Measurements from ENCODE around the gene TTC28. TPM values are rescaled to one million over a fixed set of nuclear protein-coding genes. Genes with fewer than 3 reads are reported as not detected.
"Not testable (repeated sequence)": the region's sequence is repeated elsewhere in the genome, so short reads cannot be mapped to it uniquely, and the experiment has no call there.

The TTC28 gene
- total RNA-seq, 2 donors from 2014 or later, result 0.40 to 1.9 TPM

DNA sequence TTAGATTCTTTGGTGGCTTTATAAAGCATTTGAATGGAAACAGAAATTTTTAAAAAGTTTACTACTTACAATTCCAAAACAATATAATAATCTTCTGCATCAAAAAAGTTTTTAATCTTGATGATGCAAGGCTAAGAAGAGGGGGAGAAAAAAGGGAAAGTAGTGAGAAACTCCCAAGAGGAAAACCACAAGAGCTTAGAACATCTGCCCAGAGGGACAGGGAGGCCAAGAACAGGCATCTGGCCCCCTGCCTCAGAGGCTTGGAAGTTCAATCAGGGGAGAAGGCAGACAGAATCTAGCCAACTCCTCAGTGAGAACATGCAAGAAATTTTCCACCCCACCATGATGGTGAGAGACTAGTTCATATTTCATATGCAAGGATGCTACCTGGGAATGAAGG lies 23.8 kb upstream of the TTC28 start:
- H3K9me3 ChIP-seq (ENCODE audit: control insufficient read depth, low read length, poor library complexity, severe bottlenecking), result no peaks in the 10 kb centered on the region
- Mint-ChIP-seq H3K4me3 (no peak overlapping the region), H3K4me1 (no peaks in the 10 kb centered on the region), H3K27ac (peak overlapping the region; percentile 60), H3K27me3 (no peaks in the 10 kb centered on the region), H3K36me3 (ENCODE audit: low read depth) (no peaks in the 10 kb centered on the region)
- ATAC-seq (no peak), DNase-seq (no peak)

DNA sequence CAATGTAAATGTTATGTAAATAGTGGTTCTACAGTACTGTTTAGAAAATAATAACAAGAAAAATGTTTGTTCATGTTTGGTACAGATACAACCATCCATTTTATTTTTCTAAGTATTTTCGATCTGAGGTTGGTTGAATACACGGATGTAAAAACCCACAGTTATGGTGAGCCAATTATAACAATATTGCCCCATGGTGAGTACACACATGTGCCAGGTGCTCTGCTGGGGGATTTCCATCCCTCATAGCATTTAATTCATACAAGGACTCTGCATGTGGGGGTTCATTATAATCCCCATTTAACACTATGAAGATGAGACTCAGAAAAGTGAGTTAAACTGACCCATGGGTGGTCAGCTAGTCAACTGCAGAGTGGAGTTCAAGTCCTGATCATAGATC lies 23.3 kb upstream of the TTC28 start:
- Mint-ChIP-seq H3K4me3 (no peak overlapping the region), H3K27ac (no peak overlapping the region), H3K36me3 (ENCODE audit: low read depth) (no peaks in the 10 kb centered on the region), H3K4me1 (no peaks in the 10 kb centered on the region), H3K27me3 (no peaks in the 10 kb centered on the region)
- DNase-seq (no peak), ATAC-seq (no peak)
- H3K9me3 ChIP-seq (ENCODE audit: control insufficient read depth, low read length, poor library complexity, severe bottlenecking), result no peaks in the 10 kb centered on the region

DNA sequence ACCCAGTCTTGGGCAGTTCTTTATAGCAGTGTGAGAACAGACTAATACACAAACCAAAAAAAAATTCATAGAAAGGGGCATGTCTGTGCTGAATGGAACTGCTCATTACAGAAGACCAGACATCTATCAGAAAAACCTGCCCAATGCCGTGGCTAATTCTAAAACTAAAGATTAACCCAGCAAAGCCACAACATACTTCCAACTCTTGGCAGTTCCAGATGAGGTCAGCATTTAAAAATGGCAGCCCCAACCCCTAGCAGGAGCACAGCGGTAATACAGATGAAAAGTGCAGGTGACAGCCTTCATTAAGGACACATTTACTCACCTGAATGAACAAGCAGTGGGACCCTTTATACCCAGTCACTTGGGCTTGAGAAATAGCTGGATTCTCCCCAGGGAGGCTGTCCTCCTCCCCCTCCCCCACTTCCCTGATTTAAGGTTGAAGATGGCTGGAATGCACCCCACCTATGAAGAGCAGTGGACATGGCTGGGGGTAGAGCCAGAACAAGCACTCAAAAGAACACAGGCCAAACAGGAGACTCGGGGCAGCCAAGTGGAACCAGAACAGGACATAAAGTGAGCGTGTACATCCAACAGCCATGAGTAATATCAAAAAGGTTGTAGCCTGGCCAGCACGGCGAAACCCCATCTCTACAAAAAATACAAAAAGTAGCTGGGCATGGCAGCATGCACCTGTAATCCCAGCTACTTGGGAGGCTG lies 13.6 kb upstream of the TTC28 start:
- H3K27me3 Mint-ChIP-seq, result not testable (repeated sequence)

DNA sequence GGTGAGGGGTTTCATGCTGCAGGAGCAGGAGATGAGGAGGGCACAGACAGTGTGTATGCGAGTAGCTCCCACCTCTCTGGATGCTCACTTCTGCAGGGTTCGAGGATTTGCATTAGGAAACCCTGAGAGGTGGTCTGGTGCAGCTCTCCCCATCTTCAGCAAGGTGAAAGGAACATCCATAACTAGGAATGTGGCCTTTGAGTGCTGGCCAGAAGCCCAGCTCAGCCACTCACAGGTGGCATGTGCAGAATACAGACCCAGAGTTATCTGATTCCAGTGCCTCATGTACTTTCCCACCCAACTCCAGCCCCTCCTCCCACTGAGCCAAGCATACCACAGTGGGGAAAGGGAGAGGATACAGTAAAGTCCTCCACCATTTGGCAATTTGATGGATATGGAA lies 10.2 kb upstream of the TTC28 start:
- H3K36me3 Mint-ChIP-seq (ENCODE audit: low read depth); ATAC-seq; H3K4me1 Mint-ChIP-seq; H3K9me3 ChIP-seq (ENCODE audit: control insufficient read depth, low read length, poor library complexity, severe bottlenecking); DNase-seq; H3K27me3 Mint-ChIP-seq; H3K4me3 Mint-ChIP-seq; H3K27ac Mint-ChIP-seq: not testable (repeated sequence)

More for the DNA sequence above, 13.6 kb upstream of the TTC28 start:
- H3K9me3 ChIP-seq (ENCODE audit: control insufficient read depth, low read length, poor library complexity, severe bottlenecking); H3K27ac Mint-ChIP-seq; DNase-seq; ATAC-seq; H3K36me3 Mint-ChIP-seq (ENCODE audit: low read depth); H3K4me3 Mint-ChIP-seq; H3K4me1 Mint-ChIP-seq: not testable (repeated sequence)

DNA sequence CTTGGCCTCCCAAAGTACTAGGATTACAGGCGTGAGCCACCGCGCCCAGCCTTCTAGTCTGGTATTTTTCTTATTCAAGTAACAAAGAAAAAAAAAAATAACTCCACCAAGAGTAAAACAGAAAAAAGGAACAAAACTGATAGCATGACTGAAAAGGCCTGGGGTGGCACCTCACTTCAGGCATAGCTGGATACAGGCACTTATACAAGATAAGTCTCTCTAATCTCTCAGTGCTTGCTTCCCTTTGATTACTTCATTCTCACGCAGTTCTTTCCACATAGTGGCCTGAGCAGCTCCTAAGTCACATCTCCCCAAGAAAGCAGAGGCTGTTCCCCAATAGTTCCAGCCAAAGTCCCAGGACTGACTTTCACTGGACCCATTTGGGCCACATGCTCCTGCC lies 3.3 kb upstream of the TTC28 start:
- ATAC-seq; H3K36me3 Mint-ChIP-seq (ENCODE audit: low read depth); DNase-seq; H3K9me3 ChIP-seq (ENCODE audit: control insufficient read depth, low read length, poor library complexity, severe bottlenecking); H3K4me3 Mint-ChIP-seq; H3K4me1 Mint-ChIP-seq; H3K27ac Mint-ChIP-seq: not testable (repeated sequence)
- peaks cover 28% of the 10 kb centered on the region for H3K27me3 Mint-ChIP-seq

DNA sequence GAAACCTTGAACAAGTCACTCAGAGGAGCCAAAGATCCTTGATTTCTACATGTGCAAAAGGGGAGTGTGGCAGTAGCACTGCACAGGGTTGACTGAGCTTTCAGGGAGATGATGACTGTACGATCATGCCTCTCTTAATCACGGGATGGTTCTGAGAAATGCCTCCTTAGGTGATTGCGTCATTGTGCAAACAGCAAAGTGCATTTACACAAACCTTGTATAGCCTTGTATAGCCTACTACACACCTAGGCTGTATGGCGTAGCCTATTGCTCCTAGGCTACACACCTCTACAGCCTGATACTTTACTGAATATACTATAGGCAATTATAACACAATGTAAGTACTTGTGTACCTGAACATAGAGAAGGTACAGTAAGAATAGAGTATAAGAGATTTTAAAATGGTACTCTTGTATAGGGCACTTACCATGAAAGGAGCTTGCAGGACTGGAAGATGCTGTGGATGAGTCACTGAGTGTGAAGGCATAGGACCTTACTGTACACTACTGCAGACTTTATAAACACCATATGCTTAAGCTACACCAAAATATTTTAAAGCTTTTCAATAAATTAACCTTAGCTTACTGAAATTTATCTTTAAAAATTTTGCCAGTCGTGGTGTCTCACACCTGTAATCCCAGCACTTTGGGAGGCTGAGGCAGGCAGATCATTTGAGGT lies 1.3 kb upstream of the TTC28 start:
- not testable (repeated sequence) for H3K27ac Mint-ChIP-seq; H3K4me1 Mint-ChIP-seq; H3K36me3 Mint-ChIP-seq (ENCODE audit: low read depth); H3K4me3 Mint-ChIP-seq; ATAC-seq; DNase-seq; H3K9me3 ChIP-seq (ENCODE audit: control insufficient read depth, low read length, poor library complexity, severe bottlenecking)
- H3K27me3 Mint-ChIP-seq, result peaks cover 30% of the 10 kb centered on the region

DNA sequence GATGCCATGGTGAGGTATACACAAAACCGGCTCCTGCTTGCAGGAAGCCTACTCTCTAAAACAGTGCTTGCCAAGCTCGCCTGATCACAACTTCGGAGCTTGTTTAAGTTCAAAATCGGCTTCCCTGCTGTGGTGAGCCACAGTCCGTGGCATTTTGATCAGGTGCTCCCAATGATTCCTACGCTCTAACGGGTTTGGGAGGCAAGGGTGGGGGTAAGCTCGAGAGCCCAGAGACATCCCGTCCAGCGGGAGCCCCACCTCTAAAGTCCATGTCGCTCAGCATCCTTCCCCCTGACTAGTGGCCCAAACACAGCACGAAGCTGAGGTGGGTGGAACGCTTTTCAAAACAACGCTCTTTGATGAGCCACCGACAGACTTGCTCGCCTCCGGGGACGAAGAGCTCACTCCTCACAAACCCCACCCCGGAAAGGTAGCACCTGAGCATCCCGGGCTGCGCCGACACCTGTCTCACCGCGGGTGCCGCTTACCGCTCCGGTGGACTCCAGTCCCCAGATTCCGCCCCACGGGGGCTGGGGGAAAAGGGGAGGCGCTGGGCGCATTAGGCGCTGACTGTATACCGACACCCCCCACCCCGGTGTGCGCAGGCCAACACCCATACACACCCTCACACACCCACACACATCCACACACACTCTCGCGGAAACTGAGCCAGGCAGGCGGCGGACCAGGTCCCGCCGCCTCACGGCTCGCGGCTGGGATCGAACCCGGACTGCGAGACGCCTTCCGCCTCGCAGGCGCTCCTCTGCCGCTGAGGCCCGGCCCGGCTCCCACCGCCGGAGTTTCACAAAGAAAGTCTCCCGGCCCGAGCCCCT lies 646 bp downstream of the TTC28 start:
- Mint-ChIP-seq H3K4me1 (peaks cover 12% of the 10 kb centered on the region), H3K4me3 (peak overlapping the region; percentile 74), H3K27me3 (peaks cover 43% of the 10 kb centered on the region), H3K27ac (peak overlapping the region; percentile 61)
- peak in 1 of 3 donors; percentile 14 for DNase-seq
- not testable (repeated sequence) for H3K9me3 ChIP-seq (ENCODE audit: control insufficient read depth, low read length, poor library complexity, severe bottlenecking); H3K36me3 Mint-ChIP-seq (ENCODE audit: low read depth); ATAC-seq

DNA sequence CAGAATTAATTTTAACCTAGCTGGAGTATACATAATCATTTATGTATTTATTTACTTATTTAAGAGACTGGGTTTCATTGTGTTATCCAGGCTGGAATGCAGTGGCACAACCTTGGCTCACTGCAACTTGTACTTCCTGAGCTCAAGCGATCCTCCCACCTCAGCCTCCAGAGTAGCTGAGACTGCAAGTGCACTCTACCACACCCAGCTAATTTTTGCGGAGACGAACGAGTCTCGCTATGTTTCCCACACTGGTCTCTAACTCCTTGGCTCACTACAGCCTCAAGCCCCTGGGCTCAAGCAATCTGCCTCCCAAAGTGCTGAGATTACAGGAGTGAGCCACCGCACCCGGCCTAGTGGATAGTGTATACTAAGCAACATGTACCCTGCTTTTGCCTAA lies 1.5 kb downstream of the TTC28 start:
- not testable (repeated sequence) for H3K9me3 ChIP-seq (ENCODE audit: control insufficient read depth, low read length, poor library complexity, severe bottlenecking); DNase-seq; H3K27ac Mint-ChIP-seq; ATAC-seq; H3K36me3 Mint-ChIP-seq (ENCODE audit: low read depth)
- H3K27me3 Mint-ChIP-seq, result peaks cover 47% of the 10 kb centered on the region
- H3K4me3 Mint-ChIP-seq, result peak overlapping the region; percentile 74
- H3K4me1 Mint-ChIP-seq, result peaks cover 15% of the 10 kb centered on the region

DNA sequence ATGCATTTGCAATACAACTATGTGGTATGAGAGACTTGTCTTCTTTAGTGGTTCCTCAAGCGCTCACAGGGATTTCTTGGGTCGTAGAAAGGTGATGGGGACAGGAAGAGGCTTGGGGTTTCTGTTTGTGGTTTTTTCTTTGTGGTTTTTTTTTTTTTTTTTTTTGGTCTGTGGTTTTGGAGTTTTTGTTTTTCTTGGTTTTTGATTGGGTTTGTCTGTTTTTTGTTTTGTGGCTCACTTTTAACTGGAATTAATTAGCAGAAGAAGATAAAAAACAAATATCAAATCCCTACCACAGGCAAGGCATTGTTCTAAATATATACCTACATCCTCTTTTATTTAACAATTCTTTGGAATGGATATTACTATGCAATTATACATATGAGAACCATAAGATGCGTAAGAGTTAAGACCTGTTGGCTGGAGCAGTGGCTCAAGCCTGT lies 5.5 kb downstream of the TTC28 start:
- DNase-seq (peak in 1 of 3 donors; percentile 18), ATAC-seq (peak; percentile 99)
- peak overlapping the region; percentile 61 for H3K4me3 Mint-ChIP-seq
- H3K27ac Mint-ChIP-seq, result peak overlapping the region; percentile 89
- H3K36me3 Mint-ChIP-seq (ENCODE audit: low read depth), result no peaks in the 10 kb centered on the region
- no peaks in the 10 kb centered on the region for H3K9me3 ChIP-seq (ENCODE audit: control insufficient read depth, low read length, poor library complexity, severe bottlenecking)
- peaks cover 36% of the 10 kb centered on the region for H3K27me3 Mint-ChIP-seq
- peaks cover 14% of the 10 kb centered on the region for H3K4me1 Mint-ChIP-seq

DNA sequence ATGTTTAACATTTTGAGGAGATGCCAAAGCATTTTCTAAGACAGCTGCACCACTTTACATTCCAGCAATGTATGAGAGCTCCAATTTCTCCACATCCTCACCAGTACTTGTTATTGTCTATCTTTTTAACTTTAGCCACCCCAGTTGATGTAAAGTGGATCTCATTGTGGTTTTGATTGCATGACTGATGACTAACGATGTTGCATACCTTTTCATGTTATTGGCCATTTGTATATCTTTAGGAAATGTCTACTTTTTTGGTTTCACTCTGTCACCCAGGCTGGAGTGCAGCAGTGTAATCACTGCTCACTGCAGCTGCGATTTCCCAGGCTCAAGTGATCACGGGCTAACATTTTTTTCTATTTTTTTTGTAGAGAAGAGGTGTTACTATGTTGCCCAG lies 8.9 kb downstream of the TTC28 start:
- ATAC-seq, result no peak
- Mint-ChIP-seq H3K27me3 (peaks cover 22% of the 10 kb centered on the region), H3K4me1 (peaks cover 14% of the 10 kb centered on the region), H3K4me3 (no peak overlapping the region), H3K27ac (no peak overlapping the region), H3K36me3 (ENCODE audit: low read depth) (no peaks in the 10 kb centered on the region)
- no peak for DNase-seq
- no peaks in the 10 kb centered on the region for H3K9me3 ChIP-seq (ENCODE audit: control insufficient read depth, low read length, poor library complexity, severe bottlenecking)

DNA sequence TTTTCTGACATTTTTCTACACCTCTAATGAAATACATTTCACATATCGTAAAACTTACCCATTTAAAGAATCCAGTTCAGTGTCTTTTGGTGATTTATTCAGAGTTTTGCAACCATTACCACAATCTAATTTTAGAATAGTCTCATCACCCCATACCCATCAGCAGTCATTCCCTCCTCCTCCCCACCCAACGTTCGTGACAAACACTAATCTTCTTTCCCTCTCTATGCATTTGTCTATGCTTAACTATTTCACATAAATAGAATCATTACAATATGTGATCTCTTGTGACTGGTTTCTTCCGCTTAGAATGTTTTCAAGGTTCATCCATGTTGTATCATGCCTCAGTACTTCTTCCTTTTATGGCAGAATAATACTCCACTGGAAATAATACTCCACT lies 9.5 kb downstream of the TTC28 start:
- no peaks in the 10 kb centered on the region for H3K36me3 Mint-ChIP-seq (ENCODE audit: low read depth)
- no peaks in the 10 kb centered on the region for H3K9me3 ChIP-seq (ENCODE audit: control insufficient read depth, low read length, poor library complexity, severe bottlenecking)
- H3K27me3 Mint-ChIP-seq, result peaks cover 17% of the 10 kb centered on the region
- H3K27ac Mint-ChIP-seq, result no peak overlapping the region
- DNase-seq, result no peak
- peaks cover 14% of the 10 kb centered on the region for H3K4me1 Mint-ChIP-seq
- H3K4me3 Mint-ChIP-seq, result no peak overlapping the region
- ATAC-seq, result no peak

DNA sequence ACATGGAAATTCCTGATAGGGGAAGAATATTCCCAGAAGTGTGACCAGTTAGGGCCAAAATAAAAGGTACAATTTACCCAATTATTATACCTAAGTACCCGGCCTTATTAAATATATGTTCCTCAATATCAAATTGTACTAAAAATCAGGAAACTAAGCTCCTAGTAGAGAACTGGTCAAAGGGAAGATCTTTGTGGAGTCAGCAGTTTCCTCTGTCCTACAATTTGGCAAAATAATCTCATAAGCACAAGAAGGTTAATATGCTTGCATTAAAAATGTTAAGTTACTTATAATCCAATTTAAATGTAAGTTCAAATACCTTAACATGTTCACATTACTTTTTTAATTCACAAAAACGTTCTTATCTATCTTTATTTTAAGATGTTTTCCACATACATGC lies 10.3 kb downstream of the TTC28 start:
- Mint-ChIP-seq H3K27ac (no peak overlapping the region), H3K4me3 (no peak overlapping the region), H3K27me3 (peaks cover 11% of the 10 kb centered on the region), H3K36me3 (ENCODE audit: low read depth) (no peaks in the 10 kb centered on the region), H3K4me1 (peaks cover 11% of the 10 kb centered on the region)
- ATAC-seq (no peak), DNase-seq (no peak)
- no peaks in the 10 kb centered on the region for H3K9me3 ChIP-seq (ENCODE audit: control insufficient read depth, low read length, poor library complexity, severe bottlenecking)

DNA sequence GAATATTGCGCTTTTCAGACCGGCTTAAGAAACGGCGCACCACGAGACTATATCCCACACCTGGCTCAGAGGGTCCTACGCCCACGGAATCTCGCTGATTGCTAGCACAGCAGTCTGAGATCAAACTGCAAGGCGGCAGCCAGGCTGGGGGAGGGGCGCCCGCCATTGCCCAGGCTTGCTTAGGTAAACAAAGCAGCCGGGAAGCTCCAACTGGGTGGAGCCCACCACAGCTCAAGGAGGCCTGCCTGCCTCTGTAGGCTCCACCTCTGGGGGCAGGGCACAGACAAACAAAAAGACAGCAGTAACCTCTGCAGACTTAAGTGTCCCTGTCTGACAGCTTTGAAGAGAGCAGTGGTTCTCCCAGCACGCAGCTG lies 16.1 kb downstream of the TTC28 start:
- not testable (repeated sequence) for ATAC-seq; H3K4me3 Mint-ChIP-seq; H3K36me3 Mint-ChIP-seq (ENCODE audit: low read depth); H3K27ac Mint-ChIP-seq; DNase-seq; H3K9me3 ChIP-seq (ENCODE audit: control insufficient read depth, low read length, poor library complexity, severe bottlenecking); H3K4me1 Mint-ChIP-seq
- peaks cover 17% of the 10 kb centered on the region for H3K27me3 Mint-ChIP-seq
